Parathyroid adenoma (tissue), 2 donors: ENCODE results near the gene TMEM258.
A peak's percentile ranks its signal among the peaks of the same experiment; 100 is the strongest.

Source experiments
- H2AFZ ChIP-seq: fragments of 300-600 bp; sonication (generic); one replicate; pipeline ENCODE4 v1.7.0; 2017; ENCODE audit warnings: antibody characterized with exemption, mild to moderate bottlenecking
- H3K27ac ChIP-seq: fragments of 300-600 bp; sonication (generic); one replicate; pipeline ENCODE4 v1.7.0; 2017
- H3K27me3 ChIP-seq: fragments of 300-600 bp; sonication (generic); one replicate; pipeline ENCODE4 v1.7.0; 2017; ENCODE audit warnings: low read length; ENCODE audit not compliant: control insufficient read depth, insufficient read depth
- H3K36me3 ChIP-seq: fragments of 300-600 bp; sonication (generic); one replicate; pipeline ENCODE4 v1.7.0; 2017; ENCODE audit warnings: low read length; ENCODE audit not compliant: control insufficient read depth, insufficient read depth
- H3K4me1 ChIP-seq: fragments of 300-600 bp; sonication (generic); one replicate; pipeline ENCODE4 v1.7.0; 2017; ENCODE audit warnings: control low read depth
- H3K4me2 ChIP-seq: fragments of 300-600 bp; sonication (generic); one replicate; pipeline ENCODE4 v1.7.0; 2017; ENCODE audit warnings: low read length
- H3K4me3 ChIP-seq: fragments of 300-600 bp; sonication (generic); one replicate; pipeline ENCODE4 v1.7.0; 2017; ENCODE audit warnings: low read depth, low read length
- H3K79me2 ChIP-seq: fragments of 300-600 bp; sonication (generic); one replicate; pipeline ENCODE4 v1.7.0; 2017; ENCODE audit warnings: control low read depth
- H3K9ac ChIP-seq: fragments of 300-600 bp; sonication (generic); one replicate; pipeline ENCODE4 v1.7.0; 2017; ENCODE audit warnings: mild to moderate bottlenecking
- H3K9me3 ChIP-seq: fragments of 300-600 bp; sonication (generic); one replicate; pipeline ENCODE4 v1.7.0; 2017; ENCODE audit warnings: low read length; ENCODE audit not compliant: control insufficient read depth
- CTCF ChIP-seq: fragments of 300-600 bp; sonication (generic); IDR thresholded peaks from one replicate; pipeline ENCODE4 v1.7.0; 2017; ENCODE audit warnings: antibody characterized with exemption, mild to moderate bottlenecking
- donor health status: primary hyperparathyroidism.

TMEM258 gene

DNA sequence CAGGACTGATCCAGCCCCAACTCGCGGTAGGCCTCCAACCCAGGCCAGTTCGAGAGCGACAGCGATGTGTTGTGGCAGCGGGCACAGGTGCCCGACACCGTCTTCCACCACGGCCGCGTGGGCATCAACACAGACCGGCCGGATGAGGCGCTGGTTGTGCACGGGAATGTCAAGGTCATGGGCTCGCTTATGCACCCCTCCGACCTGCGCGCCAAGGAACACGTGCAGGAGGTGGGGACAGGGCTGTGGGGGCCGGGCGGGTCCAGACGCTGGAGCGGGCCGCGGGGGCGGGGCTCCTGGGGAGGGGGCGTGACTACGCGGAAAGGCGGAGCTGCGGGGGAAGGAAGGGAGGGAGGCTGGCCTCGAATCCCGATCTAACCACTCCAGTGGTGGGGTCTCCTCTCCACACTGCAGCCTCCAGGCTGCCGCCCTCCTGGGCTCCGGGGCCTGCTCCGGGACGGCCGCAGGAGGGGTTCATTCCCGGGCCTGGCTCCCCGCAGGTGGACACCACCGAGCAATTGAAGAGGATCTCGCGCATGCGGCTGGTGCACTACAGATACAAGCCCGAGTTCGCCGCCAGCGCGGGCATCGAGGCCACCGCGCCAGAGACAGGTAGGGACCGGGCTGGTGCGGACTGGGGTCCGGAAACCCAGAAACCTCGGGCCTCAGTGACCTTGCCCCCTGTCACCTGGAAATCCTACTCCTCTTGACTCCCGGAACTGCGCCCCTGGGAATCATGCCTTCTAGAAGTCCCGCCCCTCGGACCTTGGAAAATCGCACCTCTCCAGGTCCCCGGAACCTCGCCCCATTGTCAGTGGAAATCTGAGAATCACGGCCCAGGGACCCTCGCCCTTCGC lies 14.9 kb downstream of the TMEM258 start:
- Histone ChIP-seq H3K4me2 (peak overlapping the region; percentile 42), H3K4me3 (no peak overlapping the region), H3K79me2 (no peaks in the 10 kb centered on the region), H2AFZ (peak overlapping the region; percentile 33), H3K27ac (no peak overlapping the region), H3K36me3 (no peaks in the 10 kb centered on the region), H3K9me3 (no peaks in the 10 kb centered on the region), H3K27me3 (no peaks in the 10 kb centered on the region), H3K4me1 (no peaks in the 10 kb centered on the region), H3K9ac (no peak overlapping the region)
- TF ChIP-seq CTCF = no peak

DNA sequence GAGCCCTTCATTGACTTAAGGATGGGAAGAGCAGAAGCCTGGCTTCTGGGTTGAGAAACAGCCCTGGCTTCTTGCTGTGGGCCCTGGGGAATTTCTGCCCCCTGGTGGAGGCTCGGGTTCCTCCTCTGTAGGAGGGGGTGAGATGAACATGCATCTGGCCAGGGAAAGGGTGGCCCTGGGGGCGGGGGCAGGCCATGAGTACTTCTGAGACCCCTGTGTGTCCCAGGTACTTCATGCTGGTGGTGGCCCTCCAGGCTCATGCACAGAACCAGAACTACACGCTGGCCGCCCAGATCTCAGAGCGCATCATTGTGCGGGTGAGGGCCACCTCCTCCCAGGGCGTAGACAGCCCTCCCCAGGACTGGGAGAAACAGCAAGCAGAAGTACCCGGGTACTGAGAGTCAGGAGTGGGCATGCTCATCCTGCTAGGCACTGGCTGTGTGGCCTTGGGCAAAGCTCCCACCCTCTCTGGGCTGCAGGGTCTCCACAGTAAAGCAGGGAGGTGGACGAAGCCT lies 15.8 kb downstream of the TMEM258 start:
- H3K4me1 ChIP-seq = no peaks in the 10 kb centered on the region
- no peaks in the 10 kb centered on the region for H3K36me3 ChIP-seq
- peak; percentile 31 for TF ChIP-seq CTCF
- no peak overlapping the region for H3K27ac ChIP-seq
- no peaks in the 10 kb centered on the region for H3K79me2 ChIP-seq
- no peak overlapping the region for H3K9ac ChIP-seq
- H2AFZ ChIP-seq = no peak overlapping the region
- H3K4me2 ChIP-seq = no peak overlapping the region
- H3K9me3 ChIP-seq = no peaks in the 10 kb centered on the region
- no peaks in the 10 kb centered on the region for H3K27me3 ChIP-seq
- H3K4me3 ChIP-seq = no peak overlapping the region

DNA sequence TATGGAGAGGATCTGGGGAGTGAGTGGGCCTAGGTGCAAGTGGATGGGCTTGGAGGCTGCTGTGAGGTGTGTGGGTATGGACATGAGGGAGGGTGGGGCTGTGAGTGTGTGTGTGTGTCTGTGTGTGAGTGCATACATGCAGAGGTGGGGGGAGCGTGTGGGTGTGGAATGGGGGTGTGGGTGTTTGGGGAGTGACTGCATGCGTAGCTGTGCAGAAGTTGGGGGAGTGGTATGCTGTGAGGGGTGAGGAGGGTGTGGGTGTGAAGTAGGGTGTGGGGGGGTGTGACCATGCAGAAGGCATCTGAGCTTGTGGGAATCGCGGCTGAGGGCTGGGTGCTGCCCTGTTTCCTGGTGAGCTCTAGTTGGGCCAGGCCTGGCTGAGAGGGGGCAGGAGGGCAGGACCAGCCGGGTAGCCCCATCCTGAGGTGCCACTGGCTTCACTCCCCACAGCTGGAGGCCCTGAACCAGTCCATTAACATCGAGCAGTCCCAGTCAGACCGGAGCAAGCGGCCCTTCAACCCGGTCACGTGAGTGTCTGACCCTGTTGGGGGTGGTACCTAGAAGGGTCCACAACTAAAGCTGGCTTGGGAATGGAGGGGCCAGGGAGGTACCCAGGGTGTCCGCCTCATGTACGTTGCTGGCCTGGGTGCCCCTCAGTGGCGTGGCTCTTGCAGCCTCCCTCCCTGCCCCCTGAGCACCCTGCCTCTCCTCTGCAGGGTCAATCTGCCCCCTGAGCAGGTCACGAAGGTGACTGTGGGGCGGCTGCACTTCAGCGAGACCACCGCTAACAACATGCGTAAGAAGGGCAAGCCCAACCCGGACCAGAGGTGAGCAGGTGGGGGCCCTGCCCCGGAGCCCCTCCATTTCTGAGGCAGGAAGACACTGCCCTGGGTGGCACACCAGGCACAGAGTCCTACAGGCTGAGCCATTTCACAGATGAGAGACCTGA lies 16.5 kb downstream of the TMEM258 start:
- Histone ChIP-seq H3K9me3 (no peaks in the 10 kb centered on the region), H2AFZ (no peak overlapping the region), H3K36me3 (no peaks in the 10 kb centered on the region), H3K9ac (no peak overlapping the region), H3K79me2 (no peaks in the 10 kb centered on the region), H3K27me3 (no peaks in the 10 kb centered on the region), H3K4me1 (no peaks in the 10 kb centered on the region), H3K4me3 (no peak overlapping the region), H3K27ac (no peak overlapping the region), H3K4me2 (no peak overlapping the region)
- no peak for TF ChIP-seq CTCF

DNA sequence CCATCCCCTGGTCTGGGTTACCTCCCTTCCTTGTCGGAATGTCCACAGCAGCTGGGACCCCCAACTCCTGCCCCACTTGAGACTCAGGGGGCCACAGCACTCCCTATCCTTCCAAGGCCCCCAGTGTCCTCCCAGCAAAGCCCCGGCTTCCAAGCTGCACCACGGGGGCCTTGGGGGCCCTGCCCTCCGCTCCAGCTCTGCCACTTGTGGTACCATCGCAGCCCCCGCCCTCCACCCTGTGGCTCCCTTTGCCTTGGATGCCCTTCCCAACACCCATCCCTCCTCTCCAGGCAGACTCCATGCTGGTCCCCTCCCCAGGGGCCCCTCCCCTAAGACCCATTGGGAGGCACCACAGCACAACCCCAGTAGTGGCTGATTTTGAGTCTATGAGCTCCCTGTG lies 17.3 kb downstream of the TMEM258 start:
- no peaks in the 10 kb centered on the region for H3K36me3 ChIP-seq
- H3K4me3 ChIP-seq = no peak overlapping the region
- H2AFZ ChIP-seq = no peak overlapping the region
- H3K9ac ChIP-seq = no peak overlapping the region
- H3K79me2 ChIP-seq = no peaks in the 10 kb centered on the region
- H3K27ac ChIP-seq = no peak overlapping the region
- H3K4me2 ChIP-seq = no peak overlapping the region
- H3K4me1 ChIP-seq = no peaks in the 10 kb centered on the region
- no peaks in the 10 kb centered on the region for H3K27me3 ChIP-seq
- H3K9me3 ChIP-seq = no peaks in the 10 kb centered on the region
- TF ChIP-seq CTCF = no peak
